ENCODE results near the gene PCSK6. TPM values are rescaled to one million over a fixed set of nuclear protein-coding genes. Genes with fewer than 3 reads are reported as not detected.

Gene PCSK6
- total RNA-seq, 1 experiment from 2014 or later: 26.3 TPM

DNA sequence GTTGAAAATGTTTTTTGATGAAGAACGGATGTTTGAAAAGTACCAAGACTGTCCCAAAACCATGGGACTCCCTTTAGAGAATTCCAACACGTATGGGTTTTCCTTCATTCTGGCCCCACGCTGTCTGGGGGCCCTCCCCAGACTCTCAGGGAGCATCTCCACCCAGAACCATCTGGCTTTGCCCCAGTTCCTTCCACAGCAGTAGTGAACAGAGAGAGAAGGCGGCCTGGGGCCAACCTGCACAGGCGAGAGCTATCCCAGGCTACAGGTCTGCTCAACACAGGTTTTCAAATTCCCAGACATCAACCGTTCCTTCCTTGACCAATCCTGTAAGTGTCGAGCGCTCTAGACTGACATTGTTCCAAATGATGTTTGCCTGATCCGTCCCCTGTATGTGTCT is 101.9 kb downstream of the PCSK6 start:
- H3K9me3 ChIP-seq (ENCODE audit: insufficient read depth, low read depth): no peaks in the 10 kb centered on the region

DNA sequence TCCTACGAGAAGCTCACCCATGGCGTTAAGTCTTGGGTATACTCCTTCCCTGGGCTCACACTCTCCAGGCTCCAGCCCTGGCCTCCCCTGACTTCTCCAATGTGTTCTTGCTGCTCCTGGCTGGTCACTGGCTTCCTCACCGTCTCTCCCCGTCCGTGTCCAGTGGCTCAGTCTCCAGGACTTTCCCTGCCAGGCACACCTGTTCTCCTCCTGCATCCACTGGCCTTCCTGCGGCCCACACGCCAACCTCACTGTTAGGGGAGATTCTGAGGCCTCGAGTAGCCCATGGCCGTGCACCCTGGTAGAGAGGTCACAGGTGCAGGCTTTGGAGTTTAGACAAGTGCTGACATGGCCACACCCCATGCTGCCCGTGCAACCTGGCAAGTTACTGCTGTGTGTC is 102.5 kb downstream of the PCSK6 start:
- DNase-seq: no peak
- Histone ChIP-seq H3K79me2 (ENCODE audit: low read depth) (no peaks in the 10 kb centered on the region), H3F3A (ENCODE audit: insufficient read depth, low read depth) (no peaks in the 10 kb centered on the region), H3K9me3 (ENCODE audit: insufficient read depth, low read depth) (no peaks in the 10 kb centered on the region), H2AFZ (no peak overlapping the region), H3K27ac (no peak overlapping the region), H3K27me3 (ENCODE audit: insufficient read depth, low read depth) (no peaks in the 10 kb centered on the region), H3K4me2 (no peak overlapping the region), H3K4me1 (replicated peaks; ENCODE audit: insufficient read depth) (no peaks in the 10 kb centered on the region), H3K4me3 (no peak overlapping the region), H3K9me2 (ENCODE audit: insufficient read depth) (no peaks in the 10 kb centered on the region), H4K20me1 (ENCODE audit: insufficient read depth) (no peaks in the 10 kb centered on the region; the same call in 1 of the 2 replicates), H3K36me3 (ENCODE audit: low read depth) (no peaks in the 10 kb centered on the region)
- ChIA-PET CTCF (no interaction called here), POLR2A (ENCODE audit: unreplicated experiment) (no interaction called here)
- BruUV-seq (replicated peaks): no TSS peak
- intact Hi-C loops (cut with micrococcal nuclease; ENCODE audit: unreplicated experiment): no loop called here
- TF ChIP-seq, protein P1, sequence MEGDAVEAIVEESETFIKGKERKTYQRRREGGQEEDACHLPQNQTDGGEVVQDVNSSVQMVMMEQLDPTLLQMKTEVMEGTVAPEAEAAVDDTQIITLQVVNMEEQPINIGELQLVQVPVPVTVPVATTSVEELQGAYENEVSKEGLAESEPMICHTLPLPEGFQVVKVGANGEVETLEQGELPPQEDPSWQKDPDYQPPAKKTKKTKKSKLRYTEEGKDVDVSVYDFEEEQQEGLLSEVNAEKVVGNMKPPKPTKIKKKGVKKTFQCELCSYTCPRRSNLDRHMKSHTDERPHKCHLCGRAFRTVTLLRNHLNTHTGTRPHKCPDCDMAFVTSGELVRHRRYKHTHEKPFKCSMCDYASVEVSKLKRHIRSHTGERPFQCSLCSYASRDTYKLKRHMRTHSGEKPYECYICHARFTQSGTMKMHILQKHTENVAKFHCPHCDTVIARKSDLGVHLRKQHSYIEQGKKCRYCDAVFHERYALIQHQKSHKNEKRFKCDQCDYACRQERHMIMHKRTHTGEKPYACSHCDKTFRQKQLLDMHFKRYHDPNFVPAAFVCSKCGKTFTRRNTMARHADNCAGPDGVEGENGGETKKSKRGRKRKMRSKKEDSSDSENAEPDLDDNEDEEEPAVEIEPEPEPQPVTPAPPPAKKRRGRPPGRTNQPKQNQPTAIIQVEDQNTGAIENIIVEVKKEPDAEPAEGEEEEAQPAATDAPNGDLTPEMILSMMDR (conservative IDR thresholded peaks at IDR 0.05): no peak
- TF ChIP-seq EZH2 (IDR thresholded peaks at IDR 0.05; ENCODE audit: low read depth): no peak

More for the DNA sequence above, 101.9 kb downstream of the PCSK6 start:
- CTCF ChIA-PET: no interaction called here
- no peak overlapping the region for H2AFZ ChIP-seq
- no peaks in the 10 kb centered on the region; the same call in 1 of the 2 replicates for H4K20me1 ChIP-seq (ENCODE audit: insufficient read depth)
- TF ChIP-seq EZH2 (IDR thresholded peaks at IDR 0.05; ENCODE audit: low read depth): no peak
- TF ChIP-seq, protein P1 (conservative IDR thresholded peaks at IDR 0.05): no peak
- POLR2A ChIA-PET (ENCODE audit: unreplicated experiment): no interaction called here
- H3K4me2 ChIP-seq: no peak overlapping the region
- H3K27me3 ChIP-seq (ENCODE audit: insufficient read depth, low read depth): no peaks in the 10 kb centered on the region
- H3K79me2 ChIP-seq (ENCODE audit: low read depth): no peaks in the 10 kb centered on the region
- no peak overlapping the region for H3K27ac ChIP-seq
- H3K4me3 ChIP-seq: no peak overlapping the region
- no peaks in the 10 kb centered on the region for H3K9me2 ChIP-seq (ENCODE audit: insufficient read depth)
- no peaks in the 10 kb centered on the region for H3K4me1 ChIP-seq (replicated peaks; ENCODE audit: insufficient read depth)
- H3K36me3 ChIP-seq (ENCODE audit: low read depth): no peaks in the 10 kb centered on the region
- no peaks in the 10 kb centered on the region for H3F3A ChIP-seq (ENCODE audit: insufficient read depth, low read depth)
- DNase-seq: no peak
- no TSS peak for BruUV-seq (replicated peaks)
- intact Hi-C loops (cut with micrococcal nuclease; ENCODE audit: unreplicated experiment): no loop called here

DNA sequence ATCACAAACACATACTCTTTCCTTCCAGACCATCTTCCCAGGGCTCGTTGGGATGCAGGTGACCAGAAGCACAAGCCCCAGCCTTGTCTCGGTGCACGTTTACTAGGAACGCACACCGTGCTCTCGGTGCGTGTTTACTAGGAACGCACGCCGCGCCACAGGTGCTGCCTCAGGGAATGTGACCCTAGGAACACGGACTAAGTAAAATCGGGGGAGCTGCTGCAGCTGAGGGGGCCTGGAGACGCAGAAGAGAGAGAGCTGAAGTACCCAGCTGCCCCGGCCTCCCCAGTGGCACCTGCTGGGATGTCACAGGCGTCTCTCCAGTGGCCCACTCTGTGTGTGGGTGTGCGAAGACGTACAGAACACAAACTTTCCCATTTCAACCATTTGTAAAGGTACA is 103.5 kb downstream of the PCSK6 start:
- CTCF ChIA-PET: no interaction called here
- no peaks in the 10 kb centered on the region for H3F3A ChIP-seq (ENCODE audit: insufficient read depth, low read depth)
- H3K9me2 ChIP-seq (ENCODE audit: insufficient read depth): no peaks in the 10 kb centered on the region
- H3K4me3 ChIP-seq: no peak overlapping the region
- TF ChIP-seq, protein P1 (conservative IDR thresholded peaks at IDR 0.05): no peak
- no peak for TF ChIP-seq EZH2 (IDR thresholded peaks at IDR 0.05; ENCODE audit: low read depth)
- H3K4me1 ChIP-seq (replicated peaks; ENCODE audit: insufficient read depth): no peaks in the 10 kb centered on the region
- H3K36me3 ChIP-seq (ENCODE audit: low read depth): no peaks in the 10 kb centered on the region
- intact Hi-C loops (cut with micrococcal nuclease; ENCODE audit: unreplicated experiment): no loop called here
- H3K27ac ChIP-seq: no peak overlapping the region
- no peak overlapping the region for H2AFZ ChIP-seq
- H4K20me1 ChIP-seq (ENCODE audit: insufficient read depth): no peaks in the 10 kb centered on the region; the same call in 1 of the 2 replicates
- POLR2A ChIA-PET (ENCODE audit: unreplicated experiment): no interaction called here
- no peaks in the 10 kb centered on the region for H3K9me3 ChIP-seq (ENCODE audit: insufficient read depth, low read depth)
- no TSS peak for BruUV-seq (replicated peaks)
- no peak for DNase-seq
- no peaks in the 10 kb centered on the region for H3K79me2 ChIP-seq (ENCODE audit: low read depth)
- no peaks in the 10 kb centered on the region for H3K27me3 ChIP-seq (ENCODE audit: insufficient read depth, low read depth)
- no peak overlapping the region for H3K4me2 ChIP-seq
